Spleen (tissue), 7 donors: Measurements from ENCODE around the gene ABCB4.
A peak's percentile ranks its signal among the peaks of the same experiment; 100 is the strongest.

Experiments used
- POLR2AphosphoS5 ChIP-seq, 3 donors: sonication (generic); formaldehyde crosslinking; IDR thresholded peaks; one replicate each; pipeline ENCODE4 v1.5.1; 2017; ENCODE audit warnings: antibody characterized with exemption in 3 of 3
- TF ChIP-seq, protein P1 (sequence below), 11 experiments: fragments of 200-600 bp in 7 of 11; fragments of 450-650 bp in 4 of 11; sonication (generic) in 4 of 11; IDR thresholded peaks in 8 of 11; conservative IDR thresholded peaks in 3 of 11; 1 replicate in 7 of 11; 2 replicates in 4 of 11; pipeline versions ENCODE4 v1.4.0 to v1.8.0; 2016 to 2021; ENCODE audit warnings: antibody characterized with exemption in 11 of 11, inconsistent platforms in 4 of 11, mild to moderate bottlenecking in 1 of 11
- donor health status: DM: no; HTN: no; CAD: no; lungs with moderate emphysema.
- donor health status: DM: no; HTN: no; CAD: no.
- donor health status: DM: no; HTN: no; CAD: no.

DNA sequence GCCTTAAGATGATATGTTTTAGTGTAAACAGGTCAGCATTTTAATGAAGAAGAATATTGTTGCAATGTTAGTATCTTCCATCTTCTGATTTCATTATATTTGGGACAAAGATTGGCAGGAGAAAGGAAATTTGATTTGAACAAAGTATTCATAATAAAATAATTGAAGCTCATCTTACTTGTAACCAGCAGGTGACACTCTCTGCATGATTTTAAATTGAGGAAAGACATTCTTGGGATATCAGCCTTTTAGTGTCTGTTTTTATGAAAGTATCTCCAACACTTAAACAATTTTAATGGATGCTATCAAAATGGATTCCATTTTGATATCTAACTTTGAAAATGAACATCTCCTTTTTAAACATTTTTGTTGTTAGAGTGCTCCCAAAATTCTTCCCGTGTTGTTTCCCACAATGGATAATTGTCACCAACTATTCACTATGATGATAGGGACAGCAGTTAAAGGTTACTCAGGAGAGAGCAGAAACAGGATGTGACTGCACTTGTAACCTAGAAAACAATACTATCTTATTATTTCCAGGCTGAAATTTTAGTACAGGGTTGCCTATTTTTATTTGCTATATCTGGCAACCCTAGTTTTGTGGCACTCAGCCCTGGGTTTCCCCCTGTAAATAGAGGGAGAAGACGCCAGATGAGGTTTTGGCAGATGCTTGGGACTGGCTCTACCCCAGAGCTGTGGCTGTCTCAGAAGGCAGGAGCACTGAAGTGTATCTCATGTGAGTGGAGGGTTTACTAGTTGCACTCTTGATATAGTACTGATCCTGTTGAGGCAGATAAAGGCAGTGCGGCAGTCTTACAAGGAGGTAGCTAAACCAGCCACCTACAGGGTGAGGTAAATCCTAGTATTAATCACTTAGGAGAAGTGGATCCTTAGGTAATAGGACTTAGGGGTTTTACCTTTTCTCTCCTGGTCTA, 31.0 kb upstream of the ABCB4 start:
- TF ChIP-seq, protein P1, sequence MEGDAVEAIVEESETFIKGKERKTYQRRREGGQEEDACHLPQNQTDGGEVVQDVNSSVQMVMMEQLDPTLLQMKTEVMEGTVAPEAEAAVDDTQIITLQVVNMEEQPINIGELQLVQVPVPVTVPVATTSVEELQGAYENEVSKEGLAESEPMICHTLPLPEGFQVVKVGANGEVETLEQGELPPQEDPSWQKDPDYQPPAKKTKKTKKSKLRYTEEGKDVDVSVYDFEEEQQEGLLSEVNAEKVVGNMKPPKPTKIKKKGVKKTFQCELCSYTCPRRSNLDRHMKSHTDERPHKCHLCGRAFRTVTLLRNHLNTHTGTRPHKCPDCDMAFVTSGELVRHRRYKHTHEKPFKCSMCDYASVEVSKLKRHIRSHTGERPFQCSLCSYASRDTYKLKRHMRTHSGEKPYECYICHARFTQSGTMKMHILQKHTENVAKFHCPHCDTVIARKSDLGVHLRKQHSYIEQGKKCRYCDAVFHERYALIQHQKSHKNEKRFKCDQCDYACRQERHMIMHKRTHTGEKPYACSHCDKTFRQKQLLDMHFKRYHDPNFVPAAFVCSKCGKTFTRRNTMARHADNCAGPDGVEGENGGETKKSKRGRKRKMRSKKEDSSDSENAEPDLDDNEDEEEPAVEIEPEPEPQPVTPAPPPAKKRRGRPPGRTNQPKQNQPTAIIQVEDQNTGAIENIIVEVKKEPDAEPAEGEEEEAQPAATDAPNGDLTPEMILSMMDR (IDR thresholded peaks at IDR 0.05 in 8 of 11, conservative IDR thresholded peaks at IDR 0.05 in 3 of 11), result peak in 2 of 11 experiments; percentile 7 to 18
- no peak for TF ChIP-seq POLR2AphosphoS5 (IDR thresholded peaks at IDR 0.05)
